Thyroid gland (tissue), 4 donors: ENCODE data around the gene OR5K3.

Experiments used
- CTCF ChIP-seq, 6 experiments: fragments of 200-600 bp in 3 of 6; fragments of 450-650 bp in 3 of 6; sonication (generic) in 3 of 6; IDR thresholded peaks; one replicate each; pipeline ENCODE4 v1.5.1; 2016 to 2019; ENCODE audit warnings: antibody characterized with exemption in 6 of 6, mild to moderate bottlenecking in 2 of 6, inconsistent platforms in 1 of 6, moderate library complexity in 1 of 6
- POLR2A ChIP-seq, 2 donors: fragments of 450-650 bp; IDR thresholded peaks; one replicate each; pipeline ENCODE4 v1.6.1; 2017; ENCODE audit warnings: antibody characterized with exemption in 2 of 2, mild to moderate bottlenecking in 2 of 2, moderate library complexity in 1 of 2

GRCh38 chr3:98359250-98359649 is 31.2 kb upstream of the OR5K3 start:
- TF ChIP-seq CTCF (IDR thresholded peaks at IDR 0.05) = no peak
- TF ChIP-seq POLR2A (IDR thresholded peaks at IDR 0.05) = no peak
